ENCODE results near the gene CCDC6. TPM values are rescaled to one million over a fixed set of nuclear protein-coding genes. Genes with fewer than 3 reads are reported as not detected.

CCDC6 gene
- total RNA-seq, 1 experiment from 2014 or later: 37.6 TPM

- intact Hi-C loops (cut with micrococcal nuclease): no loop called here
- Histone ChIP-seq H3K4me2 (ENCODE audit: low read length) (peak overlapping the region; percentile 3; the same call in 1 of the 2 replicates), H2AFZ (ENCODE audit: low read length) (no peak overlapping the region), H4K20me1 (ENCODE audit: low read length) (peaks cover 10% of the 10 kb centered on the region; the same call in 1 of the 2 replicates), H3K79me2 (ENCODE audit: low read length) (peaks cover 52% of the 10 kb centered on the region), H3K9me3 (ENCODE audit: low read length) (no peaks in the 10 kb centered on the region), H3K36me3 (ENCODE audit: low read depth, low read length) (peaks cover 25% of the 10 kb centered on the region), H3K4me1 (ENCODE audit: insufficient read depth, low read length) (peaks cover 33% of the 10 kb centered on the region), H3K27ac (ENCODE audit: low read length) (no peak overlapping the region), H3K9ac (ENCODE audit: low read length) (no peak overlapping the region), H3K4me3 (ENCODE audit: low read length) (no peak overlapping the region), H3K9me2 (replicated peaks; ENCODE audit: low read length) (no peaks in the 10 kb centered on the region), H3F3A (ENCODE audit: low read length, unreplicated experiment) (no peaks in the 10 kb centered on the region), H3K27me3 (ENCODE audit: low read length) (no peaks in the 10 kb centered on the region)
- no TSS peak for BruUV-seq (replicated peaks)
- ATAC-seq (peak; percentile 92), DNase-seq (peak; percentile 47)
- ChIA-PET CTCF (interaction anchor here (0.6 kb wide), 2 partner anchors 180 to 184 kb away, joined by 8 to 18 read pairs; no protein-coding TSS in a partner anchor), POLR2A (ENCODE audit: unreplicated experiment) (no interaction called here)
- TF ChIP-seq EZH2phosphoT487 (IDR thresholded peaks at IDR 0.05; ENCODE audit: borderline replicate concordance, low read length): no peak
- TF ChIP-seq EZH2 (IDR thresholded peaks at IDR 0.05; ENCODE audit: low read length, unreplicated experiment): no peak
- TF ChIP-seq, protein P1, sequence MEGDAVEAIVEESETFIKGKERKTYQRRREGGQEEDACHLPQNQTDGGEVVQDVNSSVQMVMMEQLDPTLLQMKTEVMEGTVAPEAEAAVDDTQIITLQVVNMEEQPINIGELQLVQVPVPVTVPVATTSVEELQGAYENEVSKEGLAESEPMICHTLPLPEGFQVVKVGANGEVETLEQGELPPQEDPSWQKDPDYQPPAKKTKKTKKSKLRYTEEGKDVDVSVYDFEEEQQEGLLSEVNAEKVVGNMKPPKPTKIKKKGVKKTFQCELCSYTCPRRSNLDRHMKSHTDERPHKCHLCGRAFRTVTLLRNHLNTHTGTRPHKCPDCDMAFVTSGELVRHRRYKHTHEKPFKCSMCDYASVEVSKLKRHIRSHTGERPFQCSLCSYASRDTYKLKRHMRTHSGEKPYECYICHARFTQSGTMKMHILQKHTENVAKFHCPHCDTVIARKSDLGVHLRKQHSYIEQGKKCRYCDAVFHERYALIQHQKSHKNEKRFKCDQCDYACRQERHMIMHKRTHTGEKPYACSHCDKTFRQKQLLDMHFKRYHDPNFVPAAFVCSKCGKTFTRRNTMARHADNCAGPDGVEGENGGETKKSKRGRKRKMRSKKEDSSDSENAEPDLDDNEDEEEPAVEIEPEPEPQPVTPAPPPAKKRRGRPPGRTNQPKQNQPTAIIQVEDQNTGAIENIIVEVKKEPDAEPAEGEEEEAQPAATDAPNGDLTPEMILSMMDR (conservative IDR thresholded peaks at IDR 0.05; ENCODE audit: low read depth, low read length): no peak
Observed at GRCh38 chr10:59851864-59852263, 54.5 kb downstream of the CCDC6 start.

- POLR2A ChIA-PET (ENCODE audit: unreplicated experiment): no interaction called here
Observed at GRCh38 chr10:59847888-59848287, 58.5 kb downstream of the CCDC6 start.

DNA sequence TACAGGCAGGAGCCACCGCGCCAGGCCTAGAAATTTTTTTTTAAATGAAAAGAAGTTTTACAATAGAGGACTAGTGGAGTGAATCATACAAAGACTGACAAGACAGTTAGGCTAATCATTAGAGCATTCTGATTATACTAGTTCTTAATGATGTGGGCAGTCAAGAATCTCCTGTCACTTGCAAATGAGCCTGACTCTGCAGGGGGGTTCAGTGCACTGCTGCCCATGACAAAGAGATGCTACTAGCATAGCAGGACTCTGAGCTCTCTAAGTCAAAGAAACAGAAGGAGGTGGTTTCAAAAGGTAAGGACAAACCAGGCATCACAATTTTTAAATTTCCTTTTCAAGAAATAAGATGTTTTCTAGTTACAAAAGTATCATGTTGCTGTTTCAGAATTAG, 59.0 kb downstream of the CCDC6 start:
- no peak for TF ChIP-seq EZH2phosphoT487 (IDR thresholded peaks at IDR 0.05; ENCODE audit: borderline replicate concordance, low read length)
- ChIA-PET POLR2A (ENCODE audit: unreplicated experiment) (no interaction called here), CTCF (no interaction called here)
- no peaks in the 10 kb centered on the region for H3K9me3 ChIP-seq (ENCODE audit: low read length)
- 0 out of 2 replicates have a peak, but pooled peaks cover 6% of the 10 kb centered on the region for H4K20me1 ChIP-seq (ENCODE audit: low read length)
- H3K9ac ChIP-seq (ENCODE audit: low read length): no peak overlapping the region
- H2AFZ ChIP-seq (ENCODE audit: low read length): no peak overlapping the region
- ATAC-seq (no peak), DNase-seq (no peak)
- H3K4me1 ChIP-seq (ENCODE audit: insufficient read depth, low read length): peaks cover 8% of the 10 kb centered on the region
- no peaks in the 10 kb centered on the region for H3K9me2 ChIP-seq (replicated peaks; ENCODE audit: low read length)
- peaks cover 47% of the 10 kb centered on the region for H3K36me3 ChIP-seq (ENCODE audit: low read depth, low read length)
- no TSS peak for BruUV-seq (replicated peaks)
- H3K4me3 ChIP-seq (ENCODE audit: low read length): no peak overlapping the region
- no peaks in the 10 kb centered on the region for H3F3A ChIP-seq (ENCODE audit: low read length, unreplicated experiment)
- peaks cover 7% of the 10 kb centered on the region; the same call in 1 of the 2 replicates for H3K79me2 ChIP-seq (ENCODE audit: low read length)
- H3K4me2 ChIP-seq (ENCODE audit: low read length): no peak overlapping the region
- no peaks in the 10 kb centered on the region for H3K27me3 ChIP-seq (ENCODE audit: low read length)
- no peak overlapping the region for H3K27ac ChIP-seq (ENCODE audit: low read length)
- intact Hi-C loops (cut with micrococcal nuclease): no loop called here

More at GRCh38 chr10:59847888-59848287, 58.5 kb downstream of the CCDC6 start:
- CTCF ChIA-PET: interaction anchor here (0.6 kb wide), 1 partner anchor 53 kb away, joined by 5 read pairs; no protein-coding TSS in a partner anchor
- H2AFZ ChIP-seq (ENCODE audit: low read length): no peak overlapping the region
- 0 out of 2 replicates have a peak, but pooled peaks cover 6% of the 10 kb centered on the region for H4K20me1 ChIP-seq (ENCODE audit: low read length)
- no peak overlapping the region for H3K27ac ChIP-seq (ENCODE audit: low read length)
- DNase-seq: peak; percentile 14
- H3K9me2 ChIP-seq (replicated peaks; ENCODE audit: low read length): no peaks in the 10 kb centered on the region
- H3K9me3 ChIP-seq (ENCODE audit: low read length): no peaks in the 10 kb centered on the region
- peaks cover 12% of the 10 kb centered on the region for H3K79me2 ChIP-seq (ENCODE audit: low read length)
- H3K27me3 ChIP-seq (ENCODE audit: low read length): no peaks in the 10 kb centered on the region
- H3F3A ChIP-seq (ENCODE audit: low read length, unreplicated experiment): no peaks in the 10 kb centered on the region
- no peak for ATAC-seq
- BruUV-seq (replicated peaks): no TSS peak
- no peak overlapping the region for H3K4me3 ChIP-seq (ENCODE audit: low read length)
- H3K4me1 ChIP-seq (ENCODE audit: insufficient read depth, low read length): peaks cover 14% of the 10 kb centered on the region
- no peak overlapping the region for H3K9ac ChIP-seq (ENCODE audit: low read length)
- no peak for TF ChIP-seq EZH2 (IDR thresholded peaks at IDR 0.05; ENCODE audit: low read length, unreplicated experiment)
- no peak for TF ChIP-seq EZH2phosphoT487 (IDR thresholded peaks at IDR 0.05; ENCODE audit: borderline replicate concordance, low read length)
- TF ChIP-seq, protein P1 (conservative IDR thresholded peaks at IDR 0.05; ENCODE audit: low read depth, low read length): no peak
- intact Hi-C loops (cut with micrococcal nuclease): no loop called here
- H3K36me3 ChIP-seq (ENCODE audit: low read depth, low read length): peaks cover 47% of the 10 kb centered on the region
- H3K4me2 ChIP-seq (ENCODE audit: low read length): no peak overlapping the region
